GM12891 (cell line): ENCODE data around the gene GATAD2A.

ENCODE experiments used
- PAX5 ChIP-seq: IDR thresholded peaks from 2 replicates; pipeline ENCODE4 v1.6.1; 2011; ENCODE audit warnings: low read length, moderate library complexity, mild to moderate bottlenecking; ENCODE audit not compliant: insufficient read depth, severe bottlenecking
- POLR2A ChIP-seq: IDR thresholded peaks from 2 replicates; pipeline ENCODE4 v1.6.1; 2011; ENCODE audit warnings: low read depth, low read length, control low read depth
- POLR2AphosphoS5 ChIP-seq: IDR thresholded peaks from 2 replicates; pipeline ENCODE4 v1.6.1; 2011; ENCODE audit warnings: low read depth, low read length, control low read depth
- SPI1 ChIP-seq: IDR thresholded peaks from 2 replicates; pipeline ENCODE4 v1.6.1; 2011; ENCODE audit warnings: low read depth, low read length, control low read depth
- TAF1 ChIP-seq: IDR thresholded peaks from 2 replicates; pipeline ENCODE4 v1.6.1; 2011; ENCODE audit warnings: low read depth, low read length, control low read depth

- TF ChIP-seq TAF1 (no peak), SPI1 (no peak), POLR2A (no peak), POLR2AphosphoS5 (no peak), PAX5 (no peak)
Measured at GRCh38 chr19:19502808-19503602, 97.5 kb downstream of the GATAD2A start.
